Transverse colon (tissue), 4 donors: ENCODE measurements around the gene CNNM3. TPM values are rescaled to one million over a fixed set of nuclear protein-coding genes. Genes with fewer than 3 reads are reported as not detected.

Source experiments
- DNase-seq: peaks from one replicate; pipeline ENCODE4 v3.0.0-alpha.2; 2019
- H3K27ac ChIP-seq, 4 donors: fragments of 200-600 bp; sonication (generic); 2 replicates each; pipeline ENCODE4 v1.5.1; 2016 to 2018; ENCODE audit warnings: inconsistent platforms in 4 of 4
- H3K27me3 ChIP-seq: fragments of 200-600 bp; sonication (generic); 2 replicates; pipeline ENCODE4 v1.5.1; 2017; ENCODE audit warnings: inconsistent platforms
- H3K36me3 ChIP-seq, 4 donors: fragments of 200-600 bp; sonication (generic); 2 replicates each; pipeline ENCODE4 v1.5.1; 2017 to 2019; ENCODE audit warnings: inconsistent platforms in 4 of 4
- H3K4me1 ChIP-seq, 4 donors: fragments of 200-600 bp; sonication (generic); 2 replicates each; pipeline ENCODE4 v1.5.1; 2017 to 2020; ENCODE audit warnings: inconsistent platforms in 4 of 4
- H3K4me3 ChIP-seq, 4 donors: fragments of 200-600 bp; sonication (generic); 1 replicate in 1 of 4; 2 replicates in 3 of 4; pipeline versions ENCODE4 v1.5.1 to v1.6.1; 2017 to 2019; ENCODE audit warnings: inconsistent platforms in 4 of 4
- H3K9me3 ChIP-seq, 2 donors: fragments of 200-600 bp; sonication (generic); 2 replicates each; pipeline ENCODE4 v1.5.1; 2017 to 2019; ENCODE audit warnings: inconsistent platforms in 2 of 2
- CTCF ChIP-seq, 5 experiments: fragments of 200-600 bp in 3 of 5; fragments of 450-650 bp in 2 of 5; sonication (generic) in 3 of 5; IDR thresholded peaks; 1 replicate in 2 of 5; 2 replicates in 3 of 5; pipeline ENCODE4 v1.5.1; 2016 to 2017; ENCODE audit warnings: antibody characterized with exemption in 5 of 5, inconsistent platforms in 3 of 5, mild to moderate bottlenecking in 2 of 5, moderate library complexity in 1 of 5
- EP300 ChIP-seq: sonication (generic); formaldehyde crosslinking; IDR thresholded peaks from one replicate; pipeline ENCODE4 v1.6.1; 2017; ENCODE audit warnings: antibody characterized with exemption, low read depth
- POLR2A ChIP-seq: fragments of 450-650 bp; IDR thresholded peaks from one replicate; pipeline ENCODE4 v1.6.1; 2016; ENCODE audit warnings: antibody characterized with exemption, mild to moderate bottlenecking, moderate library complexity
- POLR2AphosphoS5 ChIP-seq, 3 donors: sonication (generic); formaldehyde crosslinking; IDR thresholded peaks; one replicate each; pipeline ENCODE4 v1.6.1; 2016; ENCODE audit warnings: antibody characterized with exemption in 3 of 3
- WGBS, 2 donors: methylation state at CpG; one replicate each; pipeline ENCODE4 v1.1.5; 2018; ENCODE audit warnings: low coverage in 1 of 2; 5-methylcytosine and 5-hydroxymethylcytosine counted together
- in situ Hi-C, 4 donors: fragments of 200-750 bp; cut with MboI; loops; one replicate each; pipeline versions ENCODE4 v1.15.0 to v1.15.1; 2017; ENCODE audit warnings: low sequenced_read_pairs in 3 of 4, low pct_ligation_motif_present in 1 of 4, low pct_unique_long_range_greater_than_20kb in 1 of 4
- intact Hi-C: fragments of 100-400 bp; cut with DNase I; formaldehyde crosslinking; loops from one replicate; pipeline ENCODE4 v1.15.1; 2023; ENCODE audit warnings: low total_unique reads
- total RNA-seq, 4 donors: library from RNA; depleted of rRNA; stranded (reverse); fragments of >200 nt; gene quantifications; one replicate each; pipeline ENCODE4 v1.1.0, GENCODE V29; 2016

CNNM3 gene
- total RNA-seq, 4 donors from 2014 or later, result 14.2 to 54.3 (median 22.3) TPM

- in situ Hi-C loops (loop anchor here in 1 of 4 donors (25.0 kb wide), 1 partner anchor 239 kb away; the partner anchor contains the start of gene FAHD2B), intact Hi-C loops (no loop called here)
- no peak for TF ChIP-seq CTCF (IDR thresholded peaks at IDR 0.05)
- no peak for TF ChIP-seq POLR2A
- no peak for TF ChIP-seq POLR2AphosphoS5 (IDR thresholded peaks at IDR 0.05)
- TF ChIP-seq EP300, result no peak
- whole genome bisulfite sequencing, 2 donors, result 84% methylated on average over 9 of the region's 9 CpGs; no CpG with 5 or more reads in 1 of the 2 donors
- Histone ChIP-seq H3K36me3 (peaks cover 0 to 35% (median 14%) of the 10 kb centered on the region in 4 donors), H3K4me1 (no peaks in the 10 kb centered on the region), H3K4me3 (no peak overlapping the region), H3K9me3 (no peaks in the 10 kb centered on the region), H3K27ac (no peak overlapping the region), H3K27me3 (no peaks in the 10 kb centered on the region)
- DNase-seq, result no peak
These were observed 32.2 kb downstream of the CNNM3 start for GRCh38 chr2:96848264-96848663.

- Histone ChIP-seq H3K4me3 (no peak overlapping the region), H3K27me3 (no peaks in the 10 kb centered on the region), H3K9me3 (no peaks in the 10 kb centered on the region), H3K36me3 (peaks cover 0 to 35% (median 13%) of the 10 kb centered on the region in 4 donors), H3K27ac (no peak overlapping the region), H3K4me1 (peaks cover 3 to 15% (median 12%) of the 10 kb centered on the region in 4 donors)
- 99 to 100% methylated on average over 2 to 6 of the region's 6 CpGs for WGBS, 2 donors
- DNase-seq, result no peak
- TF ChIP-seq POLR2AphosphoS5 (IDR thresholded peaks at IDR 0.05) (no peak), EP300 (no peak), CTCF (IDR thresholded peaks at IDR 0.05) (no peak), POLR2A (no peak)
- intact Hi-C loops (no loop called here), in situ Hi-C loops (loop anchor here (5.0 to 10.0 kb wide), 2 partner anchors 102 to 110 kb away; no protein-coding TSS in a partner anchor)
These were observed 36.6 kb downstream of the CNNM3 start for GRCh38 chr2:96852667-96853066.

- in situ Hi-C loops, result loop anchor here (5.0 to 10.0 kb wide), 2 partner anchors 101 to 109 kb away; no protein-coding TSS in a partner anchor
These were observed 37.3 kb downstream of the CNNM3 start for GRCh38 chr2:96853321-96853720.

More at GRCh38 chr2:96853321-96853720, 37.3 kb downstream of the CNNM3 start:
- intact Hi-C loops, result no loop called here
- Histone ChIP-seq H3K4me1 (peaks cover 3 to 15% (median 12%) of the 10 kb centered on the region in 4 donors), H3K36me3 (peaks cover 0 to 35% (median 12%) of the 10 kb centered on the region in 4 donors), H3K9me3 (no peaks in the 10 kb centered on the region), H3K4me3 (no peak overlapping the region), H3K27ac (no peak overlapping the region), H3K27me3 (no peaks in the 10 kb centered on the region)
- no peak for DNase-seq
- 92% methylated on average over 12 to 15 of the region's 15 CpGs for WGBS, 2 donors
- TF ChIP-seq EP300 (no peak), CTCF (IDR thresholded peaks at IDR 0.05) (no peak), POLR2AphosphoS5 (IDR thresholded peaks at IDR 0.05) (no peak), POLR2A (no peak)
